B cell (primary cell): ENCODE measurements around the gene ACOT11. TPM values are rescaled to one million over a fixed set of nuclear protein-coding genes. Genes with fewer than 3 reads are reported as not detected.

Experiments used
- ATAC-seq: fragments of 200-7000 bp; cut with Tn5 transposase; one replicate; pipeline ENCODE4 v1.10.0; 2021; ENCODE audit warnings: low read depth, mild to moderate bottlenecking, moderate number of reproducible peaks, moderate library complexity
- CTCF ChIA-PET: fragments of 350-600 bp; sonication (Branson Sonifier 250); formaldehyde crosslinking; loops from one replicate; lab custom pipeline; 2021; ENCODE audit warnings: antibody characterized with exemption, inconsistent platforms; lab: Charles Lee
- POLR2A ChIA-PET: fragments of 350-600 bp; sonication (Branson Sonifier 250); formaldehyde crosslinking; loops from one replicate; lab custom pipeline; 2021; ENCODE audit warnings: antibody characterized with exemption; lab: Charles Lee
- DNase-seq: peaks from one replicate; pipeline ENCODE4 v3.0.0; 2013
- H2AFZ ChIP-seq: 2 replicates; pipeline ENCODE4 v1.6.1; 2012; ENCODE audit warnings: mild to moderate bottlenecking, low read depth, low read length; ENCODE audit not compliant: insufficient read depth, poor library complexity, severe bottlenecking
- H3K27ac ChIP-seq, 2 donors: 1 replicate in 1 of 2; 2 replicates in 1 of 2; pipeline ENCODE4 v1.5.1; 2012 to 2013; ENCODE audit warnings: low read length in 2 of 2, mild to moderate bottlenecking in 2 of 2, moderate library complexity in 1 of 2
- H3K27me3 ChIP-seq, 4 experiments: fragments of 200-600 bp in 1 of 4; sonication (generic) in 1 of 4; replicated peaks in 1 of 4; 1 replicate in 2 of 4; 2 replicates in 2 of 4; pipeline versions ENCODE4 v1.6.1 to v1.7.0; 2013 to 2016; ENCODE audit warnings: low read length in 3 of 4, mild to moderate bottlenecking in 2 of 4, mixed read lengths in 1 of 4, moderate library complexity in 1 of 4; ENCODE audit not compliant: insufficient read depth in 4 of 4, control insufficient read depth in 3 of 4; ENCODE audit errors: control extremely low read depth in 1 of 4
- H3K36me3 ChIP-seq, 2 experiments: replicated peaks in 1 of 2; 1 replicate in 1 of 2; 2 replicates in 1 of 2; pipeline versions ENCODE4 v1.6.1 to v1.7.1; 2013; ENCODE audit warnings: low read length in 1 of 2; ENCODE audit not compliant: insufficient read depth in 2 of 2, control insufficient read depth in 1 of 2; ENCODE audit errors: control extremely low read depth in 1 of 2, extremely low read depth in 1 of 2
- H3K4me1 ChIP-seq, 2 donors: fragments of 200-600 bp in 1 of 2; sonication (generic) in 1 of 2; 1 replicate in 1 of 2; 2 replicates in 1 of 2; pipeline versions ENCODE4 v1.5.1 to v1.6.1; 2013 to 2017; ENCODE audit warnings: low read length in 2 of 2; ENCODE audit not compliant: control insufficient read depth in 2 of 2, insufficient read depth in 2 of 2
- H3K4me2 ChIP-seq: replicated peaks from 2 replicates; pipeline ENCODE3; 2012; ENCODE audit warnings: mild to moderate bottlenecking, low read depth, low read length; ENCODE audit not compliant: poor library complexity, severe bottlenecking
- H3K4me3 ChIP-seq, 5 experiments: fragments of 200-600 bp in 1 of 5; sonication (generic) in 1 of 5; 1 replicate in 3 of 5; 2 replicates in 2 of 5; pipeline versions ENCODE4 v1.5.1 to v1.7.0; 2011 to 2016; ENCODE audit warnings: low read length in 4 of 5, mild to moderate bottlenecking in 4 of 5, low read depth in 2 of 5, control low read depth in 1 of 5, moderate library complexity in 1 of 5; ENCODE audit not compliant: insufficient read depth in 1 of 5; ENCODE audit errors: control extremely low read depth in 1 of 5, extremely low read depth in 1 of 5
- H3K79me2 ChIP-seq: fragments of 200-600 bp; sonication (generic); one replicate; pipeline ENCODE4 v1.6.0; 2016; ENCODE audit warnings: low read length; ENCODE audit not compliant: control insufficient read depth, insufficient read depth
- H3K9ac ChIP-seq: fragments of 200-600 bp; sonication (generic); 2 replicates; pipeline ENCODE4 v1.6.1; 2017; ENCODE audit warnings: mild to moderate bottlenecking, low read length, moderate library complexity
- H3K9me3 ChIP-seq, 3 donors: one replicate each; pipeline versions ENCODE4 v1.6.1 to v1.7.1; 2013; ENCODE audit warnings: low read length in 2 of 3; ENCODE audit not compliant: control insufficient read depth in 2 of 3, insufficient read depth in 1 of 3; ENCODE audit errors: control extremely low read depth in 1 of 3
- H4K20me1 ChIP-seq: 2 replicates; pipeline ENCODE4 v1.6.0; 2012; ENCODE audit warnings: mild to moderate bottlenecking, low read length; ENCODE audit not compliant: insufficient read depth, control insufficient read depth, poor library complexity, severe bottlenecking
- H3K27ac Mint-ChIP-seq: one replicate; pipeline ENCODE4 v1.8.0; 2021; ENCODE audit warnings: mixed read lengths
- H3K27me3 Mint-ChIP-seq: one replicate; pipeline ENCODE4 v1.8.0; 2021; ENCODE audit warnings: mixed read lengths
- H3K4me1 Mint-ChIP-seq: one replicate; pipeline ENCODE4 v1.8.0; 2021; ENCODE audit warnings: mixed read lengths
- H3K4me3 Mint-ChIP-seq: one replicate; pipeline ENCODE4 v1.8.0; 2021; ENCODE audit warnings: mixed read lengths
- H3K9me3 Mint-ChIP-seq: one replicate; pipeline ENCODE4 v1.8.0; 2022; ENCODE audit warnings: mixed read lengths; ENCODE audit not compliant: insufficient read depth
- CTCF ChIP-seq: fragments of 200-600 bp; IDR thresholded peaks from one replicate; pipeline ENCODE4 v1.8.0; 2022; ENCODE audit warnings: antibody characterized with exemption, mild to moderate bottlenecking
- EZH2 ChIP-seq: IDR thresholded peaks from 2 replicates; pipeline ENCODE4 v1.6.1; 2012; ENCODE audit warnings: borderline replicate concordance, low read depth, mild to moderate bottlenecking, moderate library complexity, low read length; ENCODE audit not compliant: insufficient read depth, poor library complexity, severe bottlenecking
- WGBS: methylation state at CpG from one replicate; pipeline ENCODE4 v1.1.5; 2013; ENCODE audit warnings: missing lambda C conversion rate; ENCODE audit not compliant: insufficient coverage; 5-methylcytosine and 5-hydroxymethylcytosine counted together
- intact Hi-C: fragments of 100-400 bp; cut with micrococcal nuclease; formaldehyde crosslinking; loops from one replicate; pipeline ENCODE4 v1.10.0; 2022
- polyA plus RNA-seq: library from polyadenylated mRNA; depleted of rRNA; stranded (reverse); fragments of >200 nt; gene quantifications from 2 replicates; pipeline ENCODE4 v1.2.3, GENCODE V29; 2012
- small RNA-seq: library from RNA; depleted of rRNA; stranded (forward); fragments of <200 nt; gene quantifications from one replicate; pipeline ENCODE3, GENCODE V24; 2012; ENCODE audit warnings: low replicate concordance, low read depth; ENCODE audit not compliant: insufficient read length
- total RNA-seq, 2 donors: library from RNA; stranded (reverse); fragments of 120-200 nt in 1 of 2; gene quantifications; 1 replicate in 1 of 2; 2 replicates in 1 of 2; pipeline versions ENCODE4 v1.2.3 to v1.2.4, GENCODE V29; 2013 to 2022

ACOT11 gene
- total and polyA plus RNA-seq, 2 donors (not counting 1 experiment from before 2014, with no cell fraction given) = 0.03 to 0.07 TPM

- no peak overlapping the region for H3K4me2 ChIP-seq
- no peak overlapping the region for H3K27ac ChIP-seq
- peaks cover 3 to 7% (median 7%) of the 10 kb centered on the region in 3 donors for H3K9me3 ChIP-seq
- no peak overlapping the region for H3K4me3 ChIP-seq
- H4K20me1 ChIP-seq = no peaks in the 10 kb centered on the region
- ATAC-seq = no peak
- H3K27me3 ChIP-seq = no peaks in the 10 kb centered on the region
- Mint-ChIP-seq H3K27me3 (peaks cover 14% of the 10 kb centered on the region), H3K27ac (no peak overlapping the region), H3K4me1 (no peaks in the 10 kb centered on the region), H3K4me3 (no peak overlapping the region), H3K9me3 (peaks cover 5% of the 10 kb centered on the region)
- H3K79me2 ChIP-seq = no peaks in the 10 kb centered on the region
- no peak for DNase-seq
- H3K4me1 ChIP-seq = no peaks in the 10 kb centered on the region
- 100% methylated on average over 1 of the region's 2 CpGs for WGBS
- ChIA-PET POLR2A (no interaction called here), CTCF (no interaction called here)
- no peak for TF ChIP-seq EZH2
- TF ChIP-seq CTCF = no peak
- intact Hi-C loops = no loop called here
- no peaks in the 10 kb centered on the region for H3K36me3 ChIP-seq
- no peak overlapping the region for H3K9ac ChIP-seq
- no peak overlapping the region for H2AFZ ChIP-seq
Measured at GRCh38 chr1:54658164-54658913, 110.3 kb downstream of the ACOT11 start.

Small RNA genes within 50 kb of the gene (small RNA-seq; reads per million reads assigned to genes)
- not detected for gene AC099796.2

Other genes with a start within 250 kb of the ACOT11 start
- 30.7 and 32.4 TPM in 2 replicates for gene SSBP3, start 141.8 kb upstream of the ACOT11 start, total RNA-seq
- 16.9 and 19.7 TPM in 2 replicates for gene SSBP3, start 141.8 kb upstream of the ACOT11 start, polyA plus RNA-seq
- not detected in 2 replicates for gene FAM151A, start 75.3 kb downstream of the ACOT11 start, total RNA-seq
- gene FAM151A, start 75.3 kb downstream of the ACOT11 start, polyA plus RNA-seq = not detected in 2 replicates
- not detected in 2 replicates for gene MROH7, start 93.6 kb downstream of the ACOT11 start, total RNA-seq
- not detected in 2 replicates for gene MROH7, start 93.6 kb downstream of the ACOT11 start, polyA plus RNA-seq
- gene TTC4, start 167.6 kb downstream of the ACOT11 start, total RNA-seq = 19.9 and 23.9 TPM in 2 replicates
- gene TTC4, start 167.6 kb downstream of the ACOT11 start, polyA plus RNA-seq = 9.9 and 10.5 TPM in 2 replicates
- gene PARS2, start 216.3 kb downstream of the ACOT11 start, total RNA-seq = 4.5 and 4.9 TPM in 2 replicates
- 0.25 and 1.00 TPM in 2 replicates for gene PARS2, start 216.3 kb downstream of the ACOT11 start, polyA plus RNA-seq